Loucy (cell line): ENCODE measurements around the gene SPDYE2B.
"Not testable (repeated sequence)": the region's sequence is repeated elsewhere in the genome, so short reads cannot be mapped to it uniquely, and the experiment has no call there.

Experiments used
- CTCF ChIP-seq: fragments of 200-600 bp; sonication (generic); conservative IDR thresholded peaks from 2 replicates; pipeline ENCODE4 v1.5.1; 2014; ENCODE audit warnings: mild to moderate bottlenecking, antibody characterized with exemption, low read length
- EZH2phosphoT487 ChIP-seq: fragments of 200-600 bp; IDR thresholded peaks from 2 replicates; pipeline ENCODE4 v1.6.1; 2018; ENCODE audit warnings: antibody characterized with exemption, mild to moderate bottlenecking, moderate library complexity, borderline replicate concordance

- TF ChIP-seq CTCF, EZH2phosphoT487: not testable (repeated sequence)
Measured at GRCh38 chr7:102627271-102627904, 22.7 kb upstream of the SPDYE2B start.
